ENCODE data around the gene MYOF.
"Not testable (repeated sequence)": the region's sequence is repeated elsewhere in the genome, so short reads cannot be mapped to it uniquely, and the experiment has no call there.

The MYOF gene

DNA sequence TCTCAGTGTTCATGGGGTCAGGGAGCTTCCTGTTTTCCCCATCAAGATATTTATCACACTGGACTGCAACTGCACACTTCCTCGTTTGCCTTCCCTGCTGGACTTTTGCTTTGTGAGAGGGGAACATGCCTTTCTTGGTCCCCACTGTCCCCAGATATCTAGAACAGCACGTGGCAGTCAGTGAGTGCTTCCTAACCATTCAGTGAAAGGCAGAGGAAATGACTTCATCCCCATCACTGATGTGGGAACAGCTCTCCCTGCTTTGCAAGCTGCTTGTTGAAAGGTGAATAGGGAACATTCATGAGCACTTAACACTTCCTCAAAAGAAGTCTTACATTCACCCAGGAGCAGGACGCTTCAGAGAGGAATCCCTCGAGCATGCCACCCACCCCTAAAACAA, 135.4 kb downstream of the MYOF start:
- no peak for DNase-seq (ENCODE audit: low read depth)

DNA sequence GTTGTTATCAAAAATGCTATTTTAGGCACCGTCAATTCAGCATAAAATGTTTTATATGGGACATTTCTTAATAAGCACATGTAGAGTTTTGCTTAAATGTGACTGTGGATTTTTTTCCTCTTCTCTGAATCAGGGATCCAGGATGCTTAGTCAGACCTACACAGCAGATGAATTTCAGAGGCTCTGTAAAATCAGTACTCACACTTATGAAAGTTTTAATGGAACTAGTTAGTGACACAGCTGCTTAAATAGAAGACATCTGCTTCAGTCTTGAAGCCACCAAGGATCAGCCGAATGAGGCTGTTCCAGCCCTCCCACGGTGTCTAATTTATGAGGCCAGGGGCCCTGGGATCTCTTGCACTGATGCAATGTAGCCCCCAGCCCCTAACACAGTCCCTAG, 136.0 kb downstream of the MYOF start:
- DNase-seq (ENCODE audit: low read depth): peak; percentile 17

DNA sequence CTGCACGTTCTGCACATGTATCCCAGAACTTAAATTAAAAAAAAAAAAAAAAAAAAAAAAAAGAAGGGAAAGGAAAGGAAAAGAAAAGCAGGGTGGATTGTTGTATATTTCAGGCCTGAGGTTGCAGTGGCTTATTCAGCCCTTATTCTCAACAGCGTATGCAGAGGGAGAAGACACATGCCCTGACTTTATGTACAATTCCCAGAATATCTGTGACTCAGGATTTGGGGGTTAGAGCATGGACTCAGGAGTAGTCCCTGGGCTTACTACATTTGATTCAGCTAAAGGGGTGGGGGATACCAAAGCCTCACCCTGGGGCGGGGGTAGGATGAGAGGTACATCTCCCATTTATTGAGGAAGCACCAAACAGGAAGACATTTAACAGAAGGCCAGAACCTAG, 137.4 kb downstream of the MYOF start:
- DNase-seq (ENCODE audit: low read depth): no peak

DNA sequence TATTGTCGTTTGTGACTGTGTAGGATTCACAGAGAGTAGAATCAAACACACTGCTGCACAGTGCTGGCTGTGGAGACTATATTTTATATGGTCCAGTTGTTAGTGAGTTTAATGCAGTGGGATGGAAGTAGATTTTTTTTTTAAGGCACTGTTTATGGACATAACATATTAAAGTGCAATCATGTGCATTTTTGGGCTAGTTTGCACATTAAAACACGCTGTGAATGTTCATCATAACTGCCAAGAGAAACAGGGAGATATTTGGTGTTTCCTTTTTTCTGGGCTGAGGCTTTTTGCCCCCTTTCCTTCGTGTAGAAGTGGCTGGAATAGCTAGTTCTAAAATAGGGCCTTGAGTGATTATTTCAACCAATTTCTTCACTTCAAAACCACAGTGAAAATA, 139.2 kb downstream of the MYOF start:
- peak; percentile 14 for DNase-seq (ENCODE audit: low read depth)

DNA sequence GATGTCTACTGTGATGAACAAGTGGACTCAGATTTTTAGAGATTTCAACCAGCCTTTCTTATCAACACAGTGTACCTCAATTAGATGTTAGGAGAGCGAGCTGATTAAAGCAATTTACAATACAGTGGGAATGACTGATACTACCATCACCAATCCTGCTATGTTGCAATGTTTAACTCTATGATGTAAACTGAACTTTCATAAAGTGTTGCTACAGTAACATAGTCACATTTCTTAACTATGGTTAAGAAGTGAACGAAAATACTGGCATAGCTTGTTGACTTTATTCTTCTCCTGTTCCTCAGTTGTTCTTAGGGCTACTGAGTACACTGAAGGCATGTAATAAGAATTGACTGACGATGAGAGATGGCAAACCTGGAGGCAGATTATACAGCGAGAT, 139.8 kb downstream of the MYOF start:
- DNase-seq (ENCODE audit: low read depth): peak; percentile 26

DNA sequence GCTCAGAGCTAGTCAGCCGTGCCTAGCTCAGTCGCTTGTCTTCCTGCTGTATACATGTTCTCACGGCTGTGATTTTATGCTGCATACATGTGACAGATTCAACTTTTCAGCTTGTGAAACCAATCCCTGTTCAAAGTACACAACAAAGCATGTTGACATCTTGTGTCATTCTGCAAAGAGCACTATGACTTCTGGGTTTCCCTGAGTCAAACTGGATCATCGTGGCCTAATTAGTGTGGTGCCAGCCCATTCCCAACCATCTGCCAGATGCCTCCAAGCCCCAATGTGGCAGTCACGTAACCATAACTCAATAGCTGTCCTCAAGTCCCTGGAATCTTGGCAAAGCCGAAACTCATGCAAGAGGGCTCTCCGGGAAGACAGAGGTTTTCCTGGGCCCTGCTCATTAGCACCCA, 144.8 kb downstream of the MYOF start:
- peak; percentile 66 for DNase-seq (ENCODE audit: low read depth)

DNA sequence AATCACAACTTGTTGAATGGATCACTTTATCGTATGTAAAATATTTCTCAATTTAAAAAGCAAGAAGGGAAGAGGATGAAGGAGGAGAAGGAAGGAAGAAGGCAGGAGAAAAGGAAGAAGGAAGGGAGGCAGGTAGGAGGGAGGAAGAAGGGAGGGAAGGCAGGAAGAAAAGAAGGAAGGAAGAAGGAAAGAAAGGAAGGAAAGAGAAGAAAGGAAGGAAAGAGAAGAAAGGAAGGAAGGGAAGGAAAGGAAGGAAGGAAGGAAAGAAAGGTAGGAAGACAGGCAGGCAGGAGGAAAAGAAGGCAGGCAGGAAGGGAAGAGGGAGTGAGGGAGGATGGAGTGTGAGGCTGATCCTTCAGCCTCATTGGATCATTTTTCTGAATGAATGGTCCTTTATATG, 145.5 kb downstream of the MYOF start:
- no peak for DNase-seq (ENCODE audit: low read depth)

DNA sequence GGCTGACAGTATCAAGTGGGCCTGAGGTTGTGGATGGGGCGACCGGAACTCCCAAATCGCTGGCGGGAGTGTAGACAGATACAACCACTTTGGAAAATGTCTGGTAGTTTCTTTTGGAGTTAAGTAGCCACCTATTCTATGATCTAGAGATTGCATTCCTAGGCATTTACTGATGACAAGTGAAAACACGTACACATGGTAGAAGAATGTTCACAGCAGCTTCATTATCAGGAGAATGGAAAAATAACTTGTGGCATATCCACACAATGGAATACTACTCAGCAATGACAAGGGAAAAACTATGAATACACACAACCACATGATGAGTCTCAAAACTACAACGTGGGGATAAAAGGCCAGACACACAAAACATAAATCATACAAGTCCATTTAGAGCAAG, 146.0 kb downstream of the MYOF start:
- DNase-seq (ENCODE audit: low read depth): no peak

DNA sequence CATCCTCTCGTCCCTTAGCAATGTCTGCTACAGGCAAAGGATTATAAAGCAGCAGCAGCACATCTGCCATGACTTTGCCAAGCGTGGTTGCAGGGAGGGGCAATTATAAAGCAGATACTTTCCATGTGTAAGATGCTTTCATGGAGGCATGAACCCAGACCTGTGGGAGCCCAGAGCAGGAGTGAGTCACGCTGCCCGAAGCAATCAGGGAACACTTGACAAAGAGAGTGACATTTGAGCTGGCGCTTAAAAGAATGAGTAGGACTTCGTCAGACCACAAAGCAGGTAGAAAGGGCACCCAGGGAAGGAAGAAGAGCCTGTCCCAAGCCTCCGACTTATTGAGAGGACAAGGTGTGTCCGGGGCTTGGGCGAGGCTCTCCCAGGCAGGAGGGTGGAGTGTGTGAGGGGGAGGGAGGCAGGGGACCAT, 147.2 kb downstream of the MYOF start:
- DNase-seq (ENCODE audit: low read depth): peak; percentile 45

DNA sequence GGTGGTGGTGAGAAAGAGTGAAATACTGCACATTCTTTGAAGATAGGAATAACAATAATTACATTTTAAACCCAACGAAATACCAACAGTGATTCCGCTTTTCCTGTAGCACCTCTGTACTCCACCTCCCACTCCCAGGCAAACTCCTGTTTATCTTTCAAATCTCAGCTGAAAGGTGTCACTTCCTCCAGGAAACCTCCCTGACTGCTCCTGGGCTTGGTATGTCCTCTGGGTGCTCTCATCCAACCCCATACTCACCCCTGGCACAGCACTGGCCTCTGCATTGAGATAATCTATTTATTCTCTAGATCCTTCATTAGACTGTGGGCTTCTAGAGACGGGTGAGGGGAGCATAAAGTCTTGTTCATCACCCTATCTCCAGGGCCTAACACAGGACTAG, 148.0 kb downstream of the MYOF start:
- no peak for DNase-seq (ENCODE audit: low read depth)

DNA sequence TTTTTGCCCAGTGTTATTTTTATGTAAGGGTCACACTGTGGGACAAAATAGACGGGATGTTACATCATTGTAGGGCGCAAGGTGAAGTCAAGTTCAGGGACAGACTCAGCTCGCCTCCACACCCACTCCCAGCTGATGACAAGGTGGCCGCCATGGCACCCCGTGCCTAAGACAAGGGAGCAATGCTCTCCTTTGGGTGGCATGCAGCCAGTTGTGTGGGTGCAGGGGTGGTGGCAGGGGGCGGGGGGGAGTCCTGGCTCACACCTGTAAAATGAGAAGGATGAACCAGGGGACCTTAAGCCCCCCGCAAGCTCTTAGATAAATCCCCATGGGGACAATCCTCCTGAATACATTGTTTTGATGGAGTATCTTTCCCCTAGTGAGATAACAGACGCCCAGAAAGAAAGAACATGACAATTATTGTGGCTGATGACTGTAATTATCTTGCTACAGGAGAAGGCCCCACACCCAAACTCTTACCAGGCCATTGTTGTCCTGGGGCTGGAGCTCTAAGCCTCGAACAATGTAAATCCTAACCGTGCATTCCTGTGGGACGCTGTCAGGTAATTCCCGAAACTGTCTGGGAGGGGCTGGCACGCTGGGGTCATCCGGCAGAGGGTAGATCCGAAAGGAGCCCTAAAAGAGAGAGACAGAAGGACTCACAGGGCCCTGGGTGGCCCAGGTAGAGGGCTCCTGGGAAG, 148.7 kb downstream of the MYOF start:
- DNase-seq (ENCODE audit: low read depth): no peak

DNA sequence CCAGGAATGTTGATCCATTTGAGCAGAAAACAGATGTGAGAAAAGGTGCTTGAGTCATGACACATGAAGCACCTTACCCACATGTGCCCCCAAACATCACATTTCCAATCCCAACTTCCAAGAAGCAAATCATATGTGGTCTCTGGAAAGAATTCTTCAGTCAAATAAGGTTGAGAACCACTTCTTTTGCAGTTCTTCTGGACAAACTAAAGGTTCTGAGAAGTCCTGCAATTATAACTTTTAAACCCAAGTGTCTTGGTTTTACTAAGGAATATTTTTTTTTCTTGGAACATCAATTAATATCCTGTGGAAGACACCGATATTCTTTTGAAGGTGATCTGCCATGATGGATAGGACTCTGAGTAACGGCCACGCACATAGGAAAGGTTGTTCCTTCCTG, 151.3 kb downstream of the MYOF start:
- no peak for DNase-seq (ENCODE audit: low read depth)

DNA sequence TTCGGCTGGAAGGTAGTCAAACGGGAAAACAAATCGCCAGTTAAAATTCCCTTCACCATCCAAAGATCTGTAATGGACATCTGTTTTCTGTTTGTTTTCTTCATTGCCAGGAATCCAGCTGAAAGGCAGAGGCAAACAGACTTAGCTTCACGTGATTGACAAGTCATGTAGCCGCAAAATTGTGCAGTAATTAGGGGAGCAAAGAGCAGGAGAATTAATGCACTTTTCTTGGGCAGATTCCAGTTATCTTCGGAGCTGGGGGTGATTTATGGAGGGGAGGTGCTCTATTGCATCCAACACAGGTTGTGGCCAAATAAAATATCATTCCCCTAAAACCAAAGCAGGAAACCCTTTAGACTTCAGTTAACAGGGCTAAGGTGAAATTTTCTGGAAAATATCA, 162.2 kb downstream of the MYOF start:
- peak; percentile 68 for DNase-seq (ENCODE audit: low read depth)

DNA sequence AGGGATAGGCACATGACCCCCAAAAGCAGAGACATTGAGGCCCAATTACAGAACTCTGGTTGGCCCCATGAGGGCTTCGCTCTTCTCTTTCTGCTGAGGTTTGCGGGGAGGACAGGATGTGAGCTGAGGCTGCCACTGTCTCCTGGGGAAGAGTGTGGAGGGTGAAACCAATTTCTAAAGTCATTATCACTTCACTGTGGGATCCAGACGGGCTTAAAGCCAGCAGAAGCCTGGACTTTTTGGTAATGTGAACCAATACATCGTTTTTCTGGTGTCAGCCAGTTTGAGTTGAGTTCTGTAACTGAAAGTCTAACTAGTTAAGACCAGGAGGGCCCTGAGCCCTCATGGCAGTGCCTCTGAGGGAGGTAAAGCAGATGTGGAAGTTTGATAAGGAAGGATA, 163.0 kb downstream of the MYOF start:
- DNase-seq (ENCODE audit: low read depth): no peak

DNA sequence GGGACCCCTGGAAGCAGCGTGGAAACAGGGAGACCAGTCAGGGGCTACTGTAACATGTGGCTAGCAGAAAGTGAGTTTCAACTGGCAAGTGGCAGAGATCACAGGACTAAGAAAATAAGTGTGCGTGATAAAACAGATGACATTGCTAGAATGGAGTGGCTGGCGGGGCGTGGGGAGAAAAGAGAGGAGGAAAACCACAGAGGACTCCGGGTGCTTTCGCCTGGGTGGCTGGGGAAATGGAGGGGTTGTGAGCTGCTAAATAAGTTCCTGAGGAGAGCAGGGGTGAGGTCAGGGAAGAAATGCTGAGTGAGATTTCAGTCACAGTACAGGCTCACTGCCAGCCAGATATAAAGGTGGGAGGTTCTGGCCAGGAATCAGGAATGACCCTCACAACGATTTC, 166.9 kb downstream of the MYOF start:
- no peak for DNase-seq (ENCODE audit: low read depth)

DNA sequence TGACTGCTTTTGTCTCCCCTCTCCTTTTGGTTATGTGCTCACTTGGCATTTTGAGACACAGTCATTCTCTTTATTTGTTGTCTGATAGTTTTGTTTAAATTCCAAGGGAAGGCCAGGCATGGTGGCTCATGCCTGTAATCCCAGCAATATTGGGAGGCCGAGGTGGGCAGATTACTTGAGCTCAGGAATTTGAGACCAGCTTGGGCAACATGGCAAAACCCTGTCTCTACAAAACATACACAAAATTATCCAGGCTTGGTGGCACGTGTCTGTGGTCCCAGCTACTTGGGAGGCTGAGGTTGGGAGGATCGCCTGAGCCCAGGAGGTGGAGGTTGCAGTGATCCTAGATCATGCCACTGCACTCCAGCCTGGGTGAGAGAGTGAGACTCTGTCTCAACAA, 167.5 kb downstream of the MYOF start:
- not testable (repeated sequence) for DNase-seq (ENCODE audit: low read depth)

DNA sequence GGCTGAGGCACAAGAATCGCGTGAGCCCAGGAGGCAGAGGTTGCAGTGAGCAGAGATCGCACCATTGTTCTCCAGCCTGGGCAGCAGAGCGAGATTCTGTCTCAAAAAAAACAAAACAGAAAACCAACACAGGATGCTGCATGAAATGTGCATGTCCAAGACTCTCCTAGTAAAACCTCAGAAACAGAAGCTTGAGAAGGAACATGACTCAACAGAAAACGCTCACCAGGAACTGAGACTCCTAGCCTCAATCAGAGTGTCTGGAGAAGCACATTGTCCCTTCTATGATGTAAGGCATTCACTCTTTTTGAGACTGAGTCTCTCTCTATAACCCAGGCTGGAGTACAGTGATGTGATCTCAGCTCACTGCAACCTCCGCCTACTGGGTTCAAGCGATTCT, 168.3 kb downstream of the MYOF start:
- DNase-seq (ENCODE audit: low read depth): no peak

DNA sequence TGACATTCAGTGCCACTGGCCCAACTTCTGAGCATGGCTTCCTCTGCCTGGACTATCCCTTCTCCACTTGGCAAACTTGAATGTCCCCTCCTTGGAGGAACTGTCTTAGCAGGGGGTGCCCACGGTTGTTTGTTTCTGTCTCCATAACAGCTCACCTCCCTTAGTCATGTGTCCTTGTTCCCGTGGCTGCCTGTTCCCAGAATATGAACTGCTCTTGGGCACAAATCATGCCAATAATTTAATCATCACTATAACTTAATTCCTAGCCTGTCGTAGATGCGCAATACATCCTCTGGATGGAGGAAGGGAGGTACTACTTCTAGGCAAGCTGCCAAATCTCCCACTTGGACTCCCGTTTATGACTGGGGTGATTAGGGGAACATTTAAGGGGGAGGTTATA, 173.1 kb downstream of the MYOF start:
- DNase-seq (ENCODE audit: low read depth): peak; percentile 56

DNA sequence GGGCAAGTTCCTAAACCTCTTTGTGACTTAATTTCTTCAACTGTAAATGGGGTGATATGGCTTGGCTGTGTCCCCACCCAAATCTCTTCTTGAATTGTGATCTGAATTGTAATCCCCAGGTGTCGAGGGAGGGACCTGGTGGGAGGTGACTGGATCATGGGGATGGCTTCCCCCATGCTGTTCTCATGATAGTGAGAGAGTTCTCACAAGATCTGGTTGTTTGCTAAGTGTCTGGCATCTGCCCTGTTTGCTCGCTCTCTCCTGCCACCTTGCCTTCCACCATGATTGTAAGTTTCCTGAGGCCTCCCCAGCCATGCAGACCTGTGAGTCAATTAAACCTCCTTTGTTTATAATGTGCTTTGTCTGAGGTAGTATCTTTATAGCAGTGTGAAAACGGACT, 177.0 kb downstream of the MYOF start:
- DNase-seq (ENCODE audit: low read depth): no peak

DNA sequence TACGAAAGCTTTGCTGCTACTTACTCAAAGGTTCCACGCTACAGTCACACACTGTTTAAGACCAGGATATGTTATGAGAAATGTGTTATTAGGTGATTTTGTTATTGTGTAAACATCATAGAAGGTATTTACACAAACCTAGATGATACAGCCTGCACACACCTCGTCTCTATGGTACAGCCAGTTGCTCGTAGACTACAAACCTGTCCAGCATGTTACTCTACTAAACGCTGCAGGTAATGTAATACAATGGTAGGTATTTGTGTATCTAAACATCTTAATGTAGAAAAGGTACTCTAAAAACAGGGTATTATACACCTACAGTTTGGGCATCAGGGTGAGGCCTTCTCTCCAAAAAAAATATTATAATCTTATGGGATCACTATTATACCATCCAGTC, 181.2 kb downstream of the MYOF start:
- no peak for DNase-seq (ENCODE audit: low read depth)

DNA sequence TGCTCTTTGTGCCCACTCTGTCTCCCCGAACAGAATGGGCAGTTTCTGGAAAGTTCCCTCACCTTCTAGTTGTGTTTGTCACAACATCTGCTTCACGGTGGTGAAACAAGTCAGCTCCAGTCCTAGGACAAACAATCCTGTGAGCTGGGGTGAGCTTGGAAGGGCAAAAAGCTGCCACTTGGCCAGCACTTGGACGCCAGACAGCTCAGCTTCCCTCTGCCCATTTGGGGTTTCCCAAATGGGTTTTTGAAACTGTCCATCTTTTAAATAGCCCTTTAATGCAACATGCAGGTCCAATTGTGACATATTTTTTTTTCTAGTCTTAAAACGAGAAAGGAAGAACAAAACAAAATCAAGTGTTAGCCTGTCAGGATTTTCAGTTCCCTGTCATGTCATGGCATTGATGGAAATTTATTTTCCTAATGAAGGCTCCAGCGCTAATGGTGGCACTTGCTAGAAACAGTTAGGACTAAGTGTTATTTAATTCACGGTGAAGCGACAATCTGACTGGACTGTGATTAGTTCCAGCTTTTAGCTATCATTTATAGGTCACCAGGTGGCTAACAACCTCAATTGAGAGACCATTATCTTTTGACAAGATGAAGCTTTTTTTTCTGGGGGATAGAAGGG, 181.7 kb downstream of the MYOF start:
- no peak for DNase-seq (ENCODE audit: low read depth)

DNA sequence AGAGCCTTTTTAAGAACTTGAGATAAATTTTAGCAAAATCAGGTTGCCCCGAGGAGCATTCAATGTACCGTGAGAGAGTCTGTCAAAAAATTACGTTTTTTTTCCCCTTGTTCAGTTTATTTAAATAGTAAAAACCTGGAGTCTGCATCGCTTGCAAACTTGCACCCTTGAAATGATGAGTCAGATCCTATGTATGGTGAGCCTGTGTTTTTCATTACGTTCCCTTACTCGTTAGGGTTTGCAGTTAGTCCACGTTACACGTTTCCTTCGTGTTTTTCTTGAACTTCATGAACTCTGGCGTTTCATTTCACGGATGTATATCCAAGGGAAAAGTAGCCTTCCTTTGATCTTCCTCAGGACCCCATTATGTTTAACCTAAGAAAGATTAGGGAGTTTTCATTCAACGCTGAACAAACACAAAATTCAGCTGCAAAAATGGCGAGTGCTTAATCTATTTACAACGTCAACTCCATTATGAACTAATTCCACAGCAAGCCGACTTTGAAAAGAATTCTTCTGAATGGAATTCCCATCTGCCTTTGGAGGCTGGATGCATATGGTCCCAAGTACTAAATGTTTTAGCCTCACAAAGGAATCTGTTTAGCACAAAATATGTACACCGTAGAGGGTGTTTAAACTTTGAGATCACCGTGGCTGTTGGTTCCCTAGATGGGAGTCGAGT, 182.4 kb downstream of the MYOF start:
- peak; percentile 21 for DNase-seq (ENCODE audit: low read depth)

DNA sequence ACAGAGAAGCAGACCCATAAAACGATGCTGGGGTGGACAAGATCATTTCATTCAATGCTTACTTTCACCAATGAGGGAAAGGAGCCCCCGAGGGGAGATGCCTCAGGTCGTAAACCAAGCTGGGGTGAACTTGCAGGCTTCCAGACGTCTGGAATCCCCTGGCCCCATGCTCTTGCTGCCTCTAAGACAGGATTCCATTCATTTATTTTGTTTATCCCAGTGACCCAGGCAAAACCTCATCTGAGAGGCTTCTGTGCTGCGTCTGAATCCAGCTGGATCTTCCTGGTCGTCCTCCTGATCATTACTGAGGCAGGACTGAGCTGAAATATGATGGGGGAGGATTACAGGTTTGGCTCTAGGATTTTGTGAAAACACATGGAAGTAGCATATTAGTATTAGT, 182.9 kb downstream of the MYOF start:
- DNase-seq (ENCODE audit: low read depth): no peak

DNA sequence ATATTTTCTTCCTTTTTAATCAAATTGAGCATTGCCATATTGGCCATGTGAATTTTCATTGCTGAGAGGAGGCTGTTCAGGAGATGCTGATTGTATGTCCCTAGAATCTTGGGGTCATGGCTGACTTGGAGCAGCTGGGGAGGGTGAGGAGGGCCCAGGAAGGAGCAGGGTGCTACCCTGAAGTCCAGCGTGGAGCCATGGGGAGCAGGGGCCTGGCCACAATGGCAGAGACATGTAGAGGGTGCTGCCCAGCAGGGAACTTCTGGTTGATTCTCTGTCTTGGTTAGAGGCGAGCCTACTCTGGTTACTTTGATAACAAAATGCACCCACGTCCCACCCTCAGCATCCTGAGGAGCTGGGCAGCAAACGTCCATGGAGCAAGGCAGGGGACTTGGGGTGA, 186.0 kb downstream of the MYOF start:
- no peak for DNase-seq (ENCODE audit: low read depth)
